HepG2 (cell line): ENCODE measurements around the gene C19orf33.

ENCODE experiments used
- CTCF ChIP-seq: sonication (generic); formaldehyde crosslinking; IDR thresholded peaks from 2 replicates; pipeline ENCODE4 v1.5.0; 2020; ENCODE audit warnings: mild to moderate bottlenecking, missing genetic modification reagents, moderate library complexity
- FOXP4 ChIP-seq: sonication (generic); formaldehyde crosslinking; IDR thresholded peaks from 2 replicates; pipeline ENCODE4 v1.4.0; 2020; ENCODE audit warnings: missing genetic modification reagents
- KDM5A ChIP-seq: fragments of 200-600 bp; sonication (generic); IDR thresholded peaks from 2 replicates; pipeline ENCODE4 v1.7.0; 2018; ENCODE audit warnings: antibody characterized with exemption, mild to moderate bottlenecking, low read length, borderline replicate concordance
- MZF1 ChIP-seq: sonication (generic); formaldehyde crosslinking; IDR thresholded peaks from 2 replicates; pipeline ENCODE4 v1.8.1; 2023; ENCODE audit warnings: mild to moderate bottlenecking, missing genetic modification reagents, borderline replicate concordance
- NFE2L1 ChIP-seq: sonication (generic); formaldehyde crosslinking; IDR thresholded peaks from 2 replicates; pipeline ENCODE4 v1.4.0; 2020; ENCODE audit warnings: missing genetic modification reagents, mild to moderate bottlenecking, borderline replicate concordance
- POLR2AphosphoS5 ChIP-seq: IDR thresholded peaks from 2 replicates; pipeline ENCODE4 v1.6.1; 2012; ENCODE audit warnings: low read depth, low read length
- REST ChIP-seq, 2 experiments: IDR thresholded peaks; 2 replicates each; pipeline ENCODE4 v1.6.1; 2011 to 2012; ENCODE audit warnings: low read length in 2 of 2, borderline replicate concordance in 1 of 2, low read depth in 1 of 2, mild to moderate bottlenecking in 1 of 2, moderate library complexity in 1 of 2
- TCF7 ChIP-seq: sonication (generic); IDR thresholded peaks from 2 replicates; pipeline ENCODE4 v1.6.1; 2016; ENCODE audit warnings: antibody characterized with exemption, low read depth
- TSC22D2 ChIP-seq: sonication (generic); formaldehyde crosslinking; IDR thresholded peaks from 2 replicates; pipeline ENCODE4 v1.5.1; 2020; ENCODE audit warnings: missing genetic modification reagents, mild to moderate bottlenecking, borderline replicate concordance
- ZBTB7A ChIP-seq: sonication (generic); formaldehyde crosslinking; IDR thresholded peaks from 2 replicates; pipeline ENCODE4 v1.8.0; 2022; ENCODE audit warnings: mild to moderate bottlenecking, missing genetic modification reagents
- ZNF121 ChIP-seq: sonication (generic); formaldehyde crosslinking; IDR thresholded peaks from 2 replicates; pipeline ENCODE4 v1.5.0; 2020; ENCODE audit warnings: mild to moderate bottlenecking, missing genetic modification reagents
- ZNF749 ChIP-seq: sonication (generic); formaldehyde crosslinking; IDR thresholded peaks from 2 replicates; pipeline ENCODE4 v1.8.0; 2022; ENCODE audit warnings: mild to moderate bottlenecking, missing genetic modification reagents, moderate library complexity, borderline replicate concordance
- ZNF776 ChIP-seq: sonication (generic); formaldehyde crosslinking; IDR thresholded peaks from 2 replicates; pipeline ENCODE4 v1.4.0; 2020; ENCODE audit warnings: mild to moderate bottlenecking, missing genetic modification reagents
- ZNF777 ChIP-seq: sonication (generic); formaldehyde crosslinking; IDR thresholded peaks from 2 replicates; pipeline ENCODE4 v1.4.0; 2020; ENCODE audit warnings: missing genetic modification reagents

GRCh38 chr19:38316477-38317067 is 12.5 kb downstream of the C19orf33 start:
- TF ChIP-seq ZNF749 (CRISPR knock-in tag) (no peak), POLR2AphosphoS5 (no peak), TCF7 (no peak), ZNF776 (CRISPR knock-in tag) (no peak), TSC22D2 (CRISPR knock-in tag) (no peak), ZNF121 (peak; percentile 70; the same call in 1 of the 2 replicates), MZF1 (no peak), ZBTB7A (CRISPR knock-in tag) (no peak), KDM5A (no peak), FOXP4 (no peak), ZNF777 (CRISPR knock-in tag) (no peak), REST (IDR thresholded peaks at IDR 0.05; ENCODE audit: borderline replicate concordance in 1 of 2, low read depth in 1 of 2, low read length in 2 of 2) (no peak), CTCF (CRISPR knock-in tag) (no peak), NFE2L1 (no peak)
